Liver (tissue), 3 donors: ENCODE measurements around the gene SHD.

ENCODE experiments used
- GABPA ChIP-seq, 2 donors: IDR thresholded peaks in 1 of 2; conservative IDR thresholded peaks in 1 of 2; 2 replicates each; pipeline ENCODE4 v1.6.1; 2016; ENCODE audit warnings: antibody characterized with exemption in 2 of 2, mild to moderate bottlenecking in 1 of 2, moderate library complexity in 1 of 2
- JUND ChIP-seq, 2 donors: IDR thresholded peaks; 2 replicates each; pipeline ENCODE4 v1.6.1; 2016; ENCODE audit warnings: antibody characterized with exemption in 2 of 2
- NR2F2 ChIP-seq: IDR thresholded peaks from 2 replicates; pipeline ENCODE4 v1.6.1; 2016; ENCODE audit warnings: antibody characterized with exemption
- RAD21 ChIP-seq, 2 donors: IDR thresholded peaks; 2 replicates each; pipeline ENCODE4 v1.6.1; 2016; ENCODE audit warnings: antibody characterized with exemption in 2 of 2, mild to moderate bottlenecking in 2 of 2
- SP1 ChIP-seq: IDR thresholded peaks from 2 replicates; pipeline ENCODE4 v1.6.1; 2018; ENCODE audit warnings: antibody characterized with exemption, mild to moderate bottlenecking
- YY1 ChIP-seq: IDR thresholded peaks from 2 replicates; pipeline ENCODE4 v1.6.1; 2016; ENCODE audit warnings: antibody characterized with exemption, mild to moderate bottlenecking
- TF ChIP-seq, protein P1 (sequence below): fragments of 150-350 bp; IDR thresholded peaks from 2 replicates; pipeline ENCODE4 v1.5.1; 2017; ENCODE audit warnings: improper control_type of control experiment, low read depth, low read length; ENCODE audit not compliant: missing input control
- TF ChIP-seq, protein P2 (sequence below): IDR thresholded peaks from 2 replicates; pipeline ENCODE4 v1.6.1; 2016; ENCODE audit warnings: antibody characterized with exemption
- donor health status: healthy.
- donor health status: healthy.

DNA sequence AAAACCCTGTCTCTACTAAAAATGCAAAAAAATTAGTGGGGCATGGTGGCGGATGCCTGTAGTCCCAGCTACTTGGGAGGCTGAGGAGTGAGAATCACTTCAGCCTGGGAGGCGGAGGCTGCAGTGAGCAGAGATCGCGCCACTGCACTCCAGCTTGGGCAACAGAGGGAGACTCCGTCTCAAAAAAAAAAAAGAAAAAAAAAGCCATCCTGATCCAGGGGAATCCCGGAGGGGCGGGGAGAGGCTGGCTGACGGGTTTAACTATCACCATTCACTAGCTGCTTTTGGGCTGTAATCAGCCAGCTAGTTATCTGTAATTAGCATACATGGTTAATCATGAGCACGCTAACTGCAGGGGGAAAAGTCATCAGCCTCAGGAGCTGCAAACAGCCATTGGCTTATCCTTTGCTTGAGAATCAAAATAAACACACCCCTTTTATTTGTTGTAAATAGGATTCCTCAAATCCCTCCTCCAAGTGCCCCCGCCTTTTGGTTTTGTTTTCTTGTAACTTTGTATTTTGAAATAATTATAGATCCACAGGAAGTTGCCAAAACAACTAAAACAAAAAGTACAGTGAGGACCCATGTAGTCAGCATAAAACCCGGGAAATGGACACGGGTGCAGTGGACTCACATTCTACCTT, 34.9 kb downstream of the SHD start:
- TF ChIP-seq SP1 (no peak), GABPA (IDR thresholded peaks at IDR 0.05 in 1 of 2, conservative IDR thresholded peaks at IDR 0.05 in 1 of 2) (no peak), JUND (IDR thresholded peaks at IDR 0.05) (no peak), NR2F2 (no peak), RAD21 (IDR thresholded peaks at IDR 0.05) (peak; percentile 6 to 18), YY1 (no peak)
- TF ChIP-seq, protein P1, sequence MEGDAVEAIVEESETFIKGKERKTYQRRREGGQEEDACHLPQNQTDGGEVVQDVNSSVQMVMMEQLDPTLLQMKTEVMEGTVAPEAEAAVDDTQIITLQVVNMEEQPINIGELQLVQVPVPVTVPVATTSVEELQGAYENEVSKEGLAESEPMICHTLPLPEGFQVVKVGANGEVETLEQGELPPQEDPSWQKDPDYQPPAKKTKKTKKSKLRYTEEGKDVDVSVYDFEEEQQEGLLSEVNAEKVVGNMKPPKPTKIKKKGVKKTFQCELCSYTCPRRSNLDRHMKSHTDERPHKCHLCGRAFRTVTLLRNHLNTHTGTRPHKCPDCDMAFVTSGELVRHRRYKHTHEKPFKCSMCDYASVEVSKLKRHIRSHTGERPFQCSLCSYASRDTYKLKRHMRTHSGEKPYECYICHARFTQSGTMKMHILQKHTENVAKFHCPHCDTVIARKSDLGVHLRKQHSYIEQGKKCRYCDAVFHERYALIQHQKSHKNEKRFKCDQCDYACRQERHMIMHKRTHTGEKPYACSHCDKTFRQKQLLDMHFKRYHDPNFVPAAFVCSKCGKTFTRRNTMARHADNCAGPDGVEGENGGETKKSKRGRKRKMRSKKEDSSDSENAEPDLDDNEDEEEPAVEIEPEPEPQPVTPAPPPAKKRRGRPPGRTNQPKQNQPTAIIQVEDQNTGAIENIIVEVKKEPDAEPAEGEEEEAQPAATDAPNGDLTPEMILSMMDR, result no peak
- TF ChIP-seq, protein P2, sequence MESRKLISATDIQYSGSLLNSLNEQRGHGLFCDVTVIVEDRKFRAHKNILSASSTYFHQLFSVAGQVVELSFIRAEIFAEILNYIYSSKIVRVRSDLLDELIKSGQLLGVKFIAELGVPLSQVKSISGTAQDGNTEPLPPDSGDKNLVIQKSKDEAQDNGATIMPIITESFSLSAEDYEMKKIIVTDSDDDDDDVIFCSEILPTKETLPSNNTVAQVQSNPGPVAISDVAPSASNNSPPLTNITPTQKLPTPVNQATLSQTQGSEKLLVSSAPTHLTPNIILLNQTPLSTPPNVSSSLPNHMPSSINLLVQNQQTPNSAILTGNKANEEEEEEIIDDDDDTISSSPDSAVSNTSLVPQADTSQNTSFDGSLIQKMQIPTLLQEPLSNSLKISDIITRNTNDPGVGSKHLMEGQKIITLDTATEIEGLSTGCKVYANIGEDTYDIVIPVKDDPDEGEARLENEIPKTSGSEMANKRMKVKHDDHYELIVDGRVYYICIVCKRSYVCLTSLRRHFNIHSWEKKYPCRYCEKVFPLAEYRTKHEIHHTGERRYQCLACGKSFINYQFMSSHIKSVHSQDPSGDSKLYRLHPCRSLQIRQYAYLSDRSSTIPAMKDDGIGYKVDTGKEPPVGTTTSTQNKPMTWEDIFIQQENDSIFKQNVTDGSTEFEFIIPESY, result no peak
